GM21529 (cell line): ENCODE data around the gene RNF133.
"Not testable (repeated sequence)": the region's sequence is repeated elsewhere in the genome, so short reads cannot be mapped to it uniquely, and the experiment has no call there.

Experiments used
- ATAC-seq: cut with Tn5 transposase; IDR thresholded peaks from one replicate; pipeline ENCODE4 v1.9.1; 2021; ENCODE audit not compliant: unreplicated experiment

Gene RNF133

GRCh38 chr7:122689346-122690109, 9.4 kb downstream of the RNF133 start:
- no peak for ATAC-seq

GRCh38 chr7:122688400-122688998, 10.4 kb downstream of the RNF133 start:
- ATAC-seq, result no peak

GRCh38 chr7:122686360-122686878, 12.5 kb downstream of the RNF133 start:
- no peak for ATAC-seq

GRCh38 chr7:122684504-122684903, 14.4 kb downstream of the RNF133 start:
- ATAC-seq, result no peak

- no peak for ATAC-seq
These were observed 15.9 kb downstream of the RNF133 start for GRCh38 chr7:122682815-122683550.

- ATAC-seq, result not testable (repeated sequence)
These were observed 17.7 kb downstream of the RNF133 start for GRCh38 chr7:122681186-122681585.

- ATAC-seq, result no peak
These were observed 19.1 kb downstream of the RNF133 start for GRCh38 chr7:122679813-122680212.

- ATAC-seq, result not testable (repeated sequence)
These were observed 19.6 kb downstream of the RNF133 start for GRCh38 chr7:122679269-122679709.

- no peak for ATAC-seq
These were observed 21.8 kb downstream of the RNF133 start for GRCh38 chr7:122677149-122677548.

- ATAC-seq, result no peak
These were observed 22.5 kb downstream of the RNF133 start for GRCh38 chr7:122676466-122676865.

- ATAC-seq, result no peak
These were observed 23.3 kb downstream of the RNF133 start for GRCh38 chr7:122675621-122676020.

GRCh38 chr7:122675011-122675410, 23.9 kb downstream of the RNF133 start:
- ATAC-seq, result no peak

- ATAC-seq, result no peak
These were observed 24.4 kb downstream of the RNF133 start for GRCh38 chr7:122674502-122674901.

- ATAC-seq, result no peak
These were observed 25.0 kb downstream of the RNF133 start for GRCh38 chr7:122673951-122674350.

GRCh38 chr7:122672536-122672935, 26.4 kb downstream of the RNF133 start:
- ATAC-seq, result no peak

- no peak for ATAC-seq
These were observed 35.2 kb downstream of the RNF133 start for GRCh38 chr7:122663733-122664132.

- no peak for ATAC-seq
These were observed 40.1 kb downstream of the RNF133 start for GRCh38 chr7:122658856-122659255.

- ATAC-seq, result no peak
These were observed 45.2 kb downstream of the RNF133 start for GRCh38 chr7:122653685-122654084.

GRCh38 chr7:122652876-122653275, 46.0 kb downstream of the RNF133 start:
- no peak for ATAC-seq

GRCh38 chr7:122651451-122651850, 47.5 kb downstream of the RNF133 start:
- no peak for ATAC-seq
